Measurements from ENCODE around the gene SCGN. TPM values are rescaled to one million over a fixed set of nuclear protein-coding genes. Genes with fewer than 3 reads are reported as not detected.

Gene SCGN
- total and polyA plus RNA-seq, 2 of the 13 experiments (the other 11 are each of a cell fraction or from before 2014, with no cell fraction given), result 2.9 to 29.0 TPM

DNA sequence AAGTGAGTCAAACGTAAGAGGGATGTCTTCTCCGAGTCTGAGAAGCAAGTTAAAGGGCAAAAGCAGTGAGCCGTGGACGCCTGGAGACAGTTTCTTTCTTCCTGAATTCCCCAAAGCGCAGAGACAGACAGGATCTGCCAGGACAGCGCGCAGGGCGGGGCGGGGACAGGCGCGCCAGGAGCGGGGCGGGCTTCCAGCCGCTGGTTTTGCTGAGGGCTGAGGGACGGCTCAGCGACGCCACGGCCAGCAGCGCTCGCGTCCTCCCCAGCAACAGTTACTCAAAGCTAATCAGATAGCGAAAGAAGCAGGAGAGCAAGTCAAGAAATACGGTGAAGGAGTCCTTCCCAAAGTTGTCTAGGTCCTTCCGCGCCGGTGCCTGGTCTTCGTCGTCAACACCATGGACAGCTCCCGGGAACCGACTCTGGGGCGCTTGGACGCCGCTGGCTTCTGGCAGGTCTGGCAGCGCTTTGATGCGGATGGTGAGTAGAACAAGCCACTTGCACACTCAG, at the start of gene SCGN (continued):
- peak; percentile 95 for TF ChIP-seq ZBED4 (CRISPR knock-in tag; IDR thresholded peaks at IDR 0.05; ENCODE audit: borderline replicate concordance)
- TF ChIP-seq KLF12 (CRISPR knock-in tag; IDR thresholded peaks at IDR 0.05; ENCODE audit: borderline replicate concordance), result peak; percentile 93
- peak; percentile 73; the same call in 1 of the 2 replicates for TF ChIP-seq MIER3 (CRISPR knock-in tag; IDR thresholded peaks at IDR 0.05; ENCODE audit: borderline replicate concordance)
- TF ChIP-seq MED13 (CRISPR knock-in tag; IDR thresholded peaks at IDR 0.05), result peak; percentile 84; the same call in 1 of the 2 replicates
- TF ChIP-seq, protein P1, sequence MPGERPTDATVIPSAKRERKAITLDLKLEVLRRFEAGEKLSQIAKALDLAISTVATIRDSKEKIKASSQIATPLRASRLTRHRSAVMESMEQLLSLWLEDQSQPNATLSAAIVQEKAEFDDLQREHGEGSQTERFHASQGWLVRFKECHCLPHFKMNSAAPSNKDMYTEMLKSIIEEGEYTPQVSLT (CRISPR knock-in tag; IDR thresholded peaks at IDR 0.05; ENCODE audit: borderline replicate concordance, low read depth), result peak; percentile 87; the same call in 1 of the 2 replicates
- TF ChIP-seq ZKSCAN5 (CRISPR knock-in tag; IDR thresholded peaks at IDR 0.05), result 0 out of 2 replicates have a peak, but pooled peaks have one; percentile 60
- TF ChIP-seq WIZ (CRISPR knock-in tag; IDR thresholded peaks at IDR 0.05), result peak; percentile 99
- TF ChIP-seq ZNF766 (CRISPR knock-in tag; IDR thresholded peaks at IDR 0.05; ENCODE audit: borderline replicate concordance), result peak; percentile 98
- TF ChIP-seq MYC (CRISPR knock-in tag; IDR thresholded peaks at IDR 0.05; ENCODE audit: borderline replicate concordance), result peak; percentile 75
- no peak for TF ChIP-seq ZKSCAN1 (IDR thresholded peaks at IDR 0.05; ENCODE audit: low read length)
- peak; percentile 74; the same call in 1 of the 2 replicates for TF ChIP-seq KMT2A (CRISPR knock-in tag; IDR thresholded peaks at IDR 0.05)
- TF ChIP-seq, protein P2, sequence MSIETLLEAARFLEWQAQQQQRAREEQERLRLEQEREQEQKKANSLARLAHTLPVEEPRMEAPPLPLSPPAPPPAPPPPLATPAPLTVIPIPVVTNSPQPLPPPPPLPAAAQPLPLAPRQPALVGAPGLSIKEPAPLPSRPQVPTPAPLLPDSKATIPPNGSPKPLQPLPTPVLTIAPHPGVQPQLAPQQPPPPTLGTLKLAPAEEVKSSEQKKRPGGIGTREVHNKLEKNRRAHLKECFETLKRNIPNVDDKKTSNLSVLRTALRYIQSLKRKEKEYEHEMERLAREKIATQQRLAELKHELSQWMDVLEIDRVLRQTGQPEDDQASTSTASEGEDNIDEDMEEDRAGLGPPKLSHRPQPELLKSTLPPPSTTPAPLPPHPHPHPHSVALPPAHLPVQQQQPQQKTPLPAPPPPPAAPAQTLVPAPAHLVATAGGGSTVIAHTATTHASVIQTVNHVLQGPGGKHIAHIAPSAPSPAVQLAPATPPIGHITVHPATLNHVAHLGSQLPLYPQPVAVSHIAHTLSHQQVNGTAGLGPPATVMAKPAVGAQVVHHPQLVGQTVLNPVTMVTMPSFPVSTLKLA (IDR thresholded peaks at IDR 0.05), result no peak
- no peak for TF ChIP-seq FUBP1 (CRISPR knock-in tag; IDR thresholded peaks at IDR 0.05; ENCODE audit: borderline replicate concordance)
- TF ChIP-seq, protein P3, sequence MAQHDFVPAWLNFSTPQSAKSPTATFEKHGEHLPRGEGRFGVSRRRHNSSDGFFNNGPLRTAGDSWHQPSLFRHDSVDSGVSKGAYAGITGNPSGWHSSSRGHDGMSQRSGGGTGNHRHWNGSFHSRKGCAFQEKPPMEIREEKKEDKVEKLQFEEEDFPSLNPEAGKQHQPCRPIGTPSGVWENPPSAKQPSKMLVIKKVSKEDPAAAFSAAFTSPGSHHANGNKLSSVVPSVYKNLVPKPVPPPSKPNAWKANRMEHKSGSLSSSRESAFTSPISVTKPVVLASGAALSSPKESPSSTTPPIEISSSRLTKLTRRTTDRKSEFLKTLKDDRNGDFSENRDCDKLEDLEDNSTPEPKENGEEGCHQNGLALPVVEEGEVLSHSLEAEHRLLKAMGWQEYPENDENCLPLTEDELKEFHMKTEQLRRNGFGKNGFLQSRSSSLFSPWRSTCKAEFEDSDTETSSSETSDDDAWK (CRISPR knock-in tag; IDR thresholded peaks at IDR 0.05), result no peak
- peak; percentile 25; the same call in 1 of the 2 replicates for TF ChIP-seq CEBPG (CRISPR knock-in tag; IDR thresholded peaks at IDR 0.05)
- peak; percentile 81; the same call in 1 of the 2 replicates for TF ChIP-seq HOXA9 (CRISPR knock-in tag; IDR thresholded peaks at IDR 0.05; ENCODE audit: borderline replicate concordance)
- no peak for TF ChIP-seq ZNF382 (CRISPR knock-in tag; IDR thresholded peaks at IDR 0.05; ENCODE audit: borderline replicate concordance)
- peak; percentile 96 for TF ChIP-seq ZNF564 (CRISPR knock-in tag; IDR thresholded peaks at IDR 0.05)
- peak; percentile 98; the same call in 1 of the 2 replicates for TF ChIP-seq ZNF225 (CRISPR knock-in tag; IDR thresholded peaks at IDR 0.05)
- TF ChIP-seq ZNF556 (CRISPR knock-in tag; IDR thresholded peaks at IDR 0.05; ENCODE audit: borderline replicate concordance), result peak; percentile 89; the same call in 1 of the 2 replicates
- no peak for TF ChIP-seq THYN1 (CRISPR knock-in tag; IDR thresholded peaks at IDR 0.05; ENCODE audit: borderline replicate concordance, low read depth)
